Ectodermal cell (in vitro differentiated cells): ENCODE data around the gene AHI1.
"Not testable (repeated sequence)": the region's sequence is repeated elsewhere in the genome, so short reads cannot be mapped to it uniquely, and the experiment has no call there.

Experiments used
- H3K27ac ChIP-seq: 2 replicates; pipeline ENCODE4 v1.7.0; 2013; ENCODE audit warnings: mild to moderate bottlenecking, low read depth, low read length; ENCODE audit not compliant: insufficient read depth, poor library complexity, severe bottlenecking
- H3K27me3 ChIP-seq: 2 replicates; pipeline ENCODE4 v1.7.0; 2013; ENCODE audit warnings: mild to moderate bottlenecking, low read length; ENCODE audit not compliant: insufficient read depth, control insufficient read depth, poor library complexity, severe bottlenecking
- H3K36me3 ChIP-seq: one replicate; pipeline ENCODE4 v1.7.0; 2013; ENCODE audit warnings: low read length; ENCODE audit not compliant: control insufficient read depth, insufficient read depth
- H3K4me1 ChIP-seq: one replicate; pipeline ENCODE4 v1.7.0; 2013; ENCODE audit warnings: low read length; ENCODE audit not compliant: control insufficient read depth, insufficient read depth
- H3K4me3 ChIP-seq: 2 replicates; pipeline ENCODE4 v1.7.0; 2013; ENCODE audit warnings: low read depth, low read length, control low read depth; ENCODE audit not compliant: insufficient read depth
- H3K9me3 ChIP-seq: 2 replicates; pipeline ENCODE4 v1.7.0; 2013; ENCODE audit warnings: mild to moderate bottlenecking, low read length, moderate library complexity; ENCODE audit not compliant: control insufficient read depth
- WGBS, 2 experiments: methylation state at CpG; one replicate each; pipeline ENCODE4 v1.1.7; 2013; ENCODE audit warnings: missing lambda C conversion rate in 2 of 2; 5-methylcytosine and 5-hydroxymethylcytosine counted together

AHI1 gene

DNA sequence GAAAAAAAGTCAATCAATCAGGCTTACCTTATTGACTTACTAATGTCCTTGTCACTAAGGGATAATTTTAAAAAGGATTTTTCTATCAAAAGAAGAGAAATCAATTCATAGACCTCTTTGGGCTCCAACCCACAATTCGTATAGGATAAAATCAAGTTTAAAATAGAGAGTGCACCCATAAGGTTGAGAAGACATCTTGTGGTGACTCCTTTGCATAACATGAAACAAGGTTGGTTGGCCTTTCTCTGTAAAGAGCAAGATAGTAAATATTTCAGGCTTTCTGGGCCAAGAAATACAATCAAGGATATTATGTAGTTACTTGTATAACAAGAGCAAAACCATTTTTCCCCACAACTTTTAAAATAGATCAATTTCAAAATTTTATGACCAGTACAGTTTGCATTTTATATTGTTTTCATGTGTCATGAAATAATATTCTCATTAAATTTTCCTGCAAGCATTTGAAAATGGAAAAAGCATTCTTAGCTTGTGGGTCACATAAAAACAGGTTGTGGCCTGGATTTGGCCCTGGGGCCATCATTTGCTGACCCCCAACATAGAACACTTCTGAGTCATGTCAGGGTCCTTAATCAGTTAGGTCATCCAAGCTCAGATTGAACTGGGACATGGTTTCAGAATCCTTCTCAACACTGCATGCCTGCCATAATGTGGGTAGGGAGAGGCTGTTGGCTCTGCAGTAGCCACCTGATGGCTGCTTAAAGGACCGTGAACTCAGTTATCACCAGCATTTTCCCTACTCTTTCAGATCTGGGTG lies 239.7 kb downstream of the AHI1 start:
- WGBS, 2 experiments = 92 to 93% methylated on average over 2 of the region's 2 CpGs
- Histone ChIP-seq H3K9me3 (no peaks in the 10 kb centered on the region), H3K36me3 (no peaks in the 10 kb centered on the region)

DNA sequence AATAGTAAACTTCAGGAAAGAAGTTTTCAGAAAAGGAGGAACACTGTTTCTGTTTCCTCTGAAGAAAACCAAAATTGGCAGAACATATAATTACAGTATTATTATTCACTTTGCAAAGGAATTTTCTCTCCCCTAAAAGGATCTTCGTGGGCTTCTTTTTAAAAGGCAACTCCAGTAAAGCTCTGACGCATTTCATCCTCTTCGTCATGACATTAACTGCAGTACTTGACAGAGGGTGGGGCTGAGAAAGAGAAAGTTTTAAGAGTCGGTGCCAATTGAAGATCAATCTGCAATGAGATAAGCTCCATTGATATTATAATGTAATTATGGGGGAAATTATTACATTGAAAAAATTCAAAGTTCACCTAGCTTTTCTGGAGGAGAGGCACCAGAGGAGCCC lies 240.7 kb downstream of the AHI1 start:
- Histone ChIP-seq H3K4me1 (no peaks in the 10 kb centered on the region), H3K27me3 (no peaks in the 10 kb centered on the region), H3K27ac (no peak overlapping the region), H3K9me3 (no peaks in the 10 kb centered on the region), H3K36me3 (no peaks in the 10 kb centered on the region), H3K4me3 (no peak overlapping the region)
- 78 to 80% methylated on average over 4 of the region's 4 CpGs for WGBS, 2 experiments

More for the DNA sequence above, 239.7 kb downstream of the AHI1 start:
- H3K27ac ChIP-seq = no peak overlapping the region
- no peaks in the 10 kb centered on the region for H3K4me1 ChIP-seq
- no peaks in the 10 kb centered on the region for H3K27me3 ChIP-seq
- H3K4me3 ChIP-seq = no peak overlapping the region

DNA sequence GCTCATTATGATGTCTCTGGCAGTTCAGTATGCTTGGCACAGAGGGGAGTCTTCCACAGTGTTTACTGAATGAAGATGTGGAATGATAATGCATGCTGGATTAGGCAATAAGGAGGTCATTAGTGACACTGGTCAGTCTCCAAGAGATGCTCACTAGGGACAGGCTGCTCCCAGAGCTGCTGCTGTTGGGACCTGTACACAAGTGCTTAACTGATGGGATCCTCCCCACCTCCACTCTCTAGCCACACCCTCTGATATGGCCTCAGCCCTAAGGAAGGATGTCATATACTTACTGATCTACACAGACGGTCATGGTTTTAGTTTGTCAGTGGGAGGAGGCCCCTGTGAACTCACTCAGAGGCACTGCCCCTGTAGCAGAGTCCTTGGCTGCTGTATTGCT lies 243.1 kb downstream of the AHI1 start:
- no peak overlapping the region for H3K27ac ChIP-seq
- 81 to 85% methylated on average over 1 of the region's 1 CpG for WGBS, 2 experiments
- no peaks in the 10 kb centered on the region for H3K36me3 ChIP-seq
- H3K4me3 ChIP-seq = no peak overlapping the region
- no peaks in the 10 kb centered on the region for H3K9me3 ChIP-seq
- peaks cover 17% of the 10 kb centered on the region for H3K4me1 ChIP-seq
- no peaks in the 10 kb centered on the region for H3K27me3 ChIP-seq

DNA sequence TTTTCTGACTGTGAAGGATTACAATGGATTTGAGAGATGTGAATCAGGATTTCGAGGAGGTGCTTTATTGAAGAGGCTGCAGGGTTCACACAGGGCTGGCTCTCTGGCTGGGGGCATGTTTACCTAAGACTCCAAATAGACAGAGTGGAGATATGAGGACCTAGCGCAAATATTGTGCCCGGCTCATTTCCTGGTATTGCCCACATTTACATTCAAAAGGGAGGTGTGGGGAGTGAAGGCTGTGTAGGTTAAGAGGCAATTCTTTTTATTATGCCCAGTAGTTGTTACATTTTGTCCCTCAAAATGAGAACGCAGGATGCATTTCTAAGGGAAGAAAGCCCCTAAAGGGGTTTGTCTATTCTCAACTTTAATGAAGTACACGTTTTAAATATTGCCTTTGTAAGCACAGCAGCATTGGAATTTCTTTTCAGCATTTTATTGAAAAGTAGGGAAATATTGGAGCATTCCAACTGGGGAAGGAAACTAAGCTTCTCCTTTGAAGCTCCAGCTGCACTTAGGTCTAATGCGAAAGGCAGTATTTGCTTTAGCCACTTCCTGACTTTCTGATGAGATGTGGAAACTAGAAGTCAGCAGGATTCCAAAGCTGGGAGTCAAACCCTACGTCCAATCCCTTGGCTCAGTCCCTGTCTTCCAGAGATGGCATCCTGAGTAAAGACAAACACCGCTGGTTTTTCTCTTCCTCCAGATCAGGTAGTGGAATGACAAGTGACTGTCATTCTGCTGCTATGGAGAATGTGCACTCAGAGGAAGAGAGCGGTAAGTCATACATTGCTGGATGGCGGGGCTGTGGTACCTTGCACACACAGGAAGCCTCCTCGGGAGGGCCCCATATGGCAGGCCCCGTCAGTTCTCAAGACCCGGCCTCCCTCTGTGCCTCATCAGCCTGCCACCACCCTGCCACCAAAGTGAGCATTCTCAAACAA lies 245.8 kb downstream of the AHI1 start:
- Histone ChIP-seq H3K27ac (peak overlapping the region; percentile 83), H3K4me1 (peaks cover 17% of the 10 kb centered on the region), H3K36me3 (no peaks in the 10 kb centered on the region), H3K9me3 (no peaks in the 10 kb centered on the region), H3K27me3 (no peaks in the 10 kb centered on the region), H3K4me3 (no peak overlapping the region)
- 53 to 55% methylated on average over 13 of the region's 13 CpGs for WGBS, 2 experiments

DNA sequence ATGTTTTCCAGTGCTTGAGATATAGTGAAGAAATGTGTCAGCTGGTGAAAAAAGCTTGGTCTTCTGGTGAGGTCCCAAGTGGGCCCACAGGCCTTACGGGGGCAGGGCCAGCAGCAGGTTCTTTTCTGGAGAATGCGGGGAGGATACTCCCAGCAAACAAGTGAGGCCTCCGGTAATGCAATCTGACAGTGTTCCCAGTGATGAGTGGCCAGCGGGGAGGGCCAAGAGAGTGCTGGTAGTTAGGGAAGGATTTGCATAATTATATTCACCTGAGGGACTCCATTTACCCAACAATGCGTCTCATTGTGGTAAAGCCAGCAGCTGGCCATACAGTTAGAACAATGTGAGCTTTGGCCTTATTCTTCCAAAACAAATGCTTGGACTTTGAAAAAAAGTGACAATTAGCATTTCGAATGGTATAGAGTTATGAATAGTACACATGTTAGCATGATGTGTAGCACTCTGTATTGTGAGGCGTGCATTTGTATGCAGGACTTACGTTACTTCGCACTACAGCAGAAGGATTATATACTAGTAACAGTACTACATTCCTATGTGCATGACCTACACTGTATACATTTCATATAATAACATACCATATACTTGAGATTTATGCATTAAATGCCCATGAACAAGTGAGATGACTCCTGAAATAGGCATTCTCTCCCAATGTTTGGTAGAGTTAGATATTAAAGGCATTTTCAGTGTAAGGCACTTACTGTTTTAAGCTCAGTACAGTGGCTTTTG lies 246.6 kb downstream of the AHI1 start:
- WGBS, 2 experiments = 16 to 20% methylated on average over 9 of the region's 9 CpGs
- peak overlapping the region; percentile 83 for H3K27ac ChIP-seq
- H3K36me3 ChIP-seq = no peaks in the 10 kb centered on the region
- no peak overlapping the region for H3K4me3 ChIP-seq
- H3K27me3 ChIP-seq = no peaks in the 10 kb centered on the region
- no peaks in the 10 kb centered on the region for H3K9me3 ChIP-seq
- peaks cover 17% of the 10 kb centered on the region for H3K4me1 ChIP-seq

DNA sequence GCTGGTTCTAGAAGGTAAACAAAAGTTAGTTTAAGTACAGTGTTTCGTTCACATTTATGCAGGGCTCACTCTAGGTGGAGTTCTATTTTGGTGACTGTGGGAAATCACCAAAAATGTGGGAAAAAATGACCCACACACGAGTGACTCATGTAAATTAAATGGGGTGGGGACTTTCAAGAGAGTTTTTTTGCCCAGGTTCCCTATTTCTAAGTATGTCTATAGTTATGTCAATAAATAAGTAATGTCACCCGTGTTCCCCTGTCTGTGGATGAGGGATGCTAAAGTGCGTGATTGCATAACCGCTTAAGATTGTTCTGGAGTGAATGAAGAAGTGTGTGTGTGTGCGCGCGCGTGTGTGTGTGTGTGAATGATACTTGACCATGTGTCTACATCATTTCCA lies 247.3 kb downstream of the AHI1 start:
- 88% methylated on average over 9 of the region's 9 CpGs for WGBS, 2 experiments

DNA sequence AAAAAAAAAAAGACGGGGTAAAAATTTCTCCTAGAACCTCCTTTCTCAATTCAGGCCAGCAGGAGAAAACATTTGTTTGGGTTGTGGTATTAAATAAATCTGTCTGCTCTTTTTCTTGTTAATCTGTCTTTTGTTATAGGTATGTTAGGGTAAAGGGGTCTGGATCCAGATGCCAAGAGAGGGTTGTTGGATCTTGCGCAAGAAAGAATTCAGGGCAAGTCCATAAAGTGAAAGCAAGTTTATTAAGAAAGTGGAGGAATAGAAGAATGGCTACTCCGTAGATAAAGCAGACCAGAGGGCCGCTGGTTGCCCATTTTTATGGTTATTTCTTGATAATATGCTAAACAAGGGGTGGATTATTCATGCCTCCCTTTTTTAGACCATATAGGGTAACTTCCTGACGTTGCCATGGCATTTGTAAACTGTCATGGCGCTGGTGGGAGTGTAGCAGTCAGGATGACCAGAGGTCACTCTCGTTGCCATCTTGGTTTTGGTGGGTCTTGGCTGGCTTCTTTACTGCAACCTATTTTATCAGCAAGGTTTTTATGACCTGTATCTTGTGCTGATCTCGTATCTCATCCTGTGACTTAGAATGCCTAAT lies 251.0 kb downstream of the AHI1 start:
- not testable (repeated sequence) for H3K27ac ChIP-seq, H3K36me3 ChIP-seq, H3K27me3 ChIP-seq, H3K4me3 ChIP-seq, H3K9me3 ChIP-seq
- whole genome bisulfite sequencing, 2 experiments = 94 to 95% methylated on average over 7 to 8 of the region's 8 CpGs
- H3K4me1 ChIP-seq = peaks cover 16% of the 10 kb centered on the region

More for the DNA sequence above, 247.3 kb downstream of the AHI1 start:
- Histone ChIP-seq H3K36me3 (no peaks in the 10 kb centered on the region), H3K4me1 (peaks cover 17% of the 10 kb centered on the region), H3K9me3 (no peaks in the 10 kb centered on the region), H3K27me3 (no peaks in the 10 kb centered on the region), H3K27ac (peak overlapping the region; percentile 19), H3K4me3 (no peak overlapping the region)

DNA sequence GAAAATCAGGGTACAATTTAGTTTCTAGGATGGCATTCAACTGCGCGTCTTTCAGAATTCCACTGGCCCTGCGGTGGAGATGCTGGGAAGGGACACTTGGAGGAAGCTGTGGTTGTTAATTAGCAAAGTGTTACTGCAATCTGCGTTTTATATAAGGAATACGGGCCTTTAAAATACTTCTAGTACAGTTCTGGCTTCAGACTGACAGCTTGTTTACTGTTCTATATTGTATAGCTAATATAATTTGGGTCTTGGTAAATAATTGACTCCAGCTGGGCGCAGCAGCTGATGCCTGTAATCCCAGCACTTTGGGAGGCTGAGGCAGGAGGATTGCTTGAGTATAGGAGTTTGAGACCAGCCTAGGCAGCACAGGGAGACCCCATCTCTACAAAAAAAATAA lies 252.7 kb downstream of the AHI1 start:
- no peaks in the 10 kb centered on the region for H3K4me1 ChIP-seq
- H3K27me3 ChIP-seq = no peaks in the 10 kb centered on the region
- H3K9me3 ChIP-seq = no peaks in the 10 kb centered on the region
- no peak overlapping the region for H3K4me3 ChIP-seq
- H3K36me3 ChIP-seq = no peaks in the 10 kb centered on the region
- H3K27ac ChIP-seq = no peak overlapping the region
- 96 to 98% methylated on average over 6 of the region's 6 CpGs for WGBS, 2 experiments

DNA sequence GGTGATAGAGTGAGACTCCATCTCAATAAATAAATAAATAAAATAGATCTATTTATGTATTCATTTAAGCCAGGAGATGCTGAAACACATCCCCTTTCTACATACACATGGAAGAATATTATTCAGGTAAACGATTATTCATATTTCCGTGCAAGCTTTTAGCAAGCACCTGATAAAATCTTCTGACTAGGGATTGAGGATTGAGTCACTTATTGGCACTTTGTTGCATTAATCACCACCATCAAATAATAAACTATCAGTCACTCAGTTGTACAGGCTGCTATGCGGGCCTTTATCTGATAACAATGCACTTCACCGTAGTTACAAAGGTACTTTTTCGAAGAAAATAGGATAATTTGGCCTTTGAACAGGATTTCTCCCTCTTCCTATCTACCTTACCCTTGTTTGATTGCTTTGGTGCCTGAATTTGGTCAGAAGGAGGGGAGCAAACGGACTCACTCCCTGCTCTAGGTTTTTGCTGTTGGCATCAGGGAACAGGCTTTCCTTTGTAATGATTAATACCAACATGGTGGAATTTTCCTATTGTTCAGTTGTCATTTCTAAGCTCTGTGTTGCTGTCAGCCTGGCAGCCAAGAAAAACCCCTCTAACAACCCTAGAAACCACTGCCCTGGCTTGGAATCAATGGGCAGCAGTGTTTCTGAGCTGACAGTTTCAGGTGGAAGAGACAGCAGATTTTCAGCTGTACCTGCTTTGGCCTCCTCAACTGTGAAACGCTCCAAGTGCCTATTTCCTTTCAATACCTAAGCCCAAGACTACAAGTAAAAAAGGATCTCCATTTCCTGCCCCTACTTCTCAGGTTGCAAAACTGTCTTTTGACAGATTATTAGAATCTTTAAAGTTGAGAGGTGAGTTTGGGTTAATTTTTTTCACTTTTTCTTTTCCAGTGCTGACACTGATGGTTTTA lies 253.4 kb downstream of the AHI1 start:
- no peak overlapping the region for H3K4me3 ChIP-seq
- H3K27me3 ChIP-seq = no peaks in the 10 kb centered on the region
- no peaks in the 10 kb centered on the region for H3K36me3 ChIP-seq
- WGBS, 2 experiments = 93% methylated on average over 7 of the region's 7 CpGs
- H3K9me3 ChIP-seq = no peaks in the 10 kb centered on the region
- H3K4me1 ChIP-seq = no peaks in the 10 kb centered on the region
- H3K27ac ChIP-seq = no peak overlapping the region
